ENCODE measurements around the gene GABRR3.

The GABRR3 gene

GRCh38 chr3:97958796-97959195, 76.3 kb downstream of the GABRR3 start:
- Histone ChIP-seq H2AFZ (ENCODE audit: low read length) (no peak overlapping the region), H3K9ac (ENCODE audit: low read length) (no peak overlapping the region), H3K4me3 (ENCODE audit: low read depth, low read length, poor library complexity, severe bottlenecking) (no peak overlapping the region), H3K36me3 (ENCODE audit: insufficient read depth, low read length) (peaks cover 71% of the 10 kb centered on the region), H3K27ac (ENCODE audit: low read depth, low read length, poor library complexity, severe bottlenecking) (no peak overlapping the region), H4K20me1 (ENCODE audit: insufficient read depth, low read length) (no peaks in the 10 kb centered on the region), H3K4me1 (ENCODE audit: insufficient read depth, low read length, severe bottlenecking) (no peaks in the 10 kb centered on the region), H3K27me3 (ENCODE audit: insufficient read depth, low read length) (no peaks in the 10 kb centered on the region), H3K4me2 (ENCODE audit: low read length) (no peak overlapping the region), H3F3A (ENCODE audit: insufficient read depth, low read length) (no peaks in the 10 kb centered on the region), H3K9me2 (ENCODE audit: low read depth, low read length) (no peaks in the 10 kb centered on the region), H3K9me3 (ENCODE audit: low read length) (no peaks in the 10 kb centered on the region), H3K79me2 (ENCODE audit: insufficient read depth, low read length) (0 out of 2 replicates have a peak, but pooled peaks cover 12% of the 10 kb centered on the region)
- TF ChIP-seq EZH2 (IDR thresholded peaks at IDR 0.05; ENCODE audit: borderline replicate concordance, low read length), result no peak
- no peak for TF ChIP-seq CTCF (IDR thresholded peaks at IDR 0.05; ENCODE audit: low read length)

- Histone ChIP-seq H3K4me2 (ENCODE audit: low read length) (no peak overlapping the region), H3K79me2 (ENCODE audit: insufficient read depth, low read length) (0 out of 2 replicates have a peak, but pooled peaks cover 8% of the 10 kb centered on the region), H3K27me3 (ENCODE audit: insufficient read depth, low read length) (no peaks in the 10 kb centered on the region), H3K4me3 (ENCODE audit: low read depth, low read length, poor library complexity, severe bottlenecking) (no peak overlapping the region), H3K9me2 (ENCODE audit: low read depth, low read length) (no peaks in the 10 kb centered on the region), H3K9me3 (ENCODE audit: low read length) (no peaks in the 10 kb centered on the region), H3F3A (ENCODE audit: insufficient read depth, low read length) (no peaks in the 10 kb centered on the region), H3K27ac (ENCODE audit: low read depth, low read length, poor library complexity, severe bottlenecking) (no peak overlapping the region), H4K20me1 (ENCODE audit: insufficient read depth, low read length) (no peaks in the 10 kb centered on the region), H3K9ac (ENCODE audit: low read length) (no peak overlapping the region), H3K4me1 (ENCODE audit: insufficient read depth, low read length, severe bottlenecking) (no peaks in the 10 kb centered on the region), H2AFZ (ENCODE audit: low read length) (no peak overlapping the region), H3K36me3 (ENCODE audit: insufficient read depth, low read length) (peaks cover 71% of the 10 kb centered on the region)
- TF ChIP-seq EZH2 (IDR thresholded peaks at IDR 0.05; ENCODE audit: borderline replicate concordance, low read length) (no peak), CTCF (IDR thresholded peaks at IDR 0.05; ENCODE audit: low read length) (no peak)
Observed at GRCh38 chr3:97958396-97958795, 76.7 kb downstream of the GABRR3 start.

GRCh38 chr3:97957617-97958311, 77.4 kb downstream of the GABRR3 start:
- TF ChIP-seq EZH2 (IDR thresholded peaks at IDR 0.05; ENCODE audit: borderline replicate concordance, low read length), result no peak
- no peak for TF ChIP-seq CTCF (IDR thresholded peaks at IDR 0.05; ENCODE audit: low read length)
- Histone ChIP-seq H3K4me2 (ENCODE audit: low read length) (no peak overlapping the region), H3K4me3 (ENCODE audit: low read depth, low read length, poor library complexity, severe bottlenecking) (no peak overlapping the region), H3K27me3 (ENCODE audit: insufficient read depth, low read length) (no peaks in the 10 kb centered on the region), H3F3A (ENCODE audit: insufficient read depth, low read length) (no peaks in the 10 kb centered on the region), H3K79me2 (ENCODE audit: insufficient read depth, low read length) (0 out of 2 replicates have a peak, but pooled peaks cover 6% of the 10 kb centered on the region), H3K9ac (ENCODE audit: low read length) (no peak overlapping the region), H3K9me3 (ENCODE audit: low read length) (no peaks in the 10 kb centered on the region), H3K4me1 (ENCODE audit: insufficient read depth, low read length, severe bottlenecking) (no peaks in the 10 kb centered on the region), H4K20me1 (ENCODE audit: insufficient read depth, low read length) (no peaks in the 10 kb centered on the region), H2AFZ (ENCODE audit: low read length) (no peak overlapping the region), H3K36me3 (ENCODE audit: insufficient read depth, low read length) (peaks cover 74% of the 10 kb centered on the region), H3K27ac (ENCODE audit: low read depth, low read length, poor library complexity, severe bottlenecking) (no peak overlapping the region), H3K9me2 (ENCODE audit: low read depth, low read length) (no peaks in the 10 kb centered on the region)
